K562 (cell line): ENCODE measurements around the gene TCF19. TPM values are rescaled to one million over a fixed set of nuclear protein-coding genes. Genes with fewer than 3 reads are reported as not detected.

Source experiments
- ATAC-seq: fragments of 200-7000 bp; cut with Tn5 transposase; 3 replicates; pipeline ENCODE4 v1.9.1; 2020; ENCODE audit warnings: moderate library complexity
- BruUV-seq: library from RNA; stranded (reverse); fragments of 400-500 nt; replicated peaks from 2 replicates; lab custom pipeline; 2021; lab: Mats Ljungman, UMichigan
- CTCF ChIA-PET: fragments of 300-600 bp; formaldehyde crosslinking; extraction: SDS; loops from one replicate; lab custom pipeline; 2021; ENCODE audit warnings: low intra/inter-chr PET ratio; lab: Yijun Ruan, JAX
- POLR2A ChIA-PET: fragments of 300-600, 350-650 bp; sonication (Branson Sonifier 250); formaldehyde crosslinking; extraction: SDS; loops from one replicate; lab custom pipeline; 2021; ENCODE audit warnings: antibody characterized with exemption, inconsistent platforms; lab: Yijun Ruan, JAX
- DNase-seq, 4 experiments: peaks; one replicate each; pipeline versions ENCODE4 v3.0.0 to v3.0.0-alpha.2; 2011 to 2018; ENCODE audit warnings: low spot score in 3 of 4, mixed read lengths in 3 of 4; ENCODE audit errors: extremely low read depth in 1 of 4
- FAIRE-seq: peaks from 2 replicates; lab custom pipeline; 2011; peaks lifted over from hg19 to GRCh38; lab: Jason Lieb, UNC
- H2AFZ ChIP-seq: 2 replicates; pipeline ENCODE4 v1.6.0; 2011; ENCODE audit warnings: low read depth, low read length, control low read depth, inconsistent platforms
- H3K27ac ChIP-seq: fragments of 200-600 bp; 3 replicates; pipeline ENCODE4 v1.8.0; 2011; ENCODE audit warnings: low read depth, mild to moderate bottlenecking, control low read depth, inconsistent platforms, low read length, moderate library complexity, mixed read lengths; ENCODE audit errors: extremely low read depth
- H3K27me3 ChIP-seq, 2 experiments: fragments of 300-600 bp in 1 of 2; 2 replicates in 1 of 2; 3 replicates in 1 of 2; pipeline versions ENCODE4 v1.6.0 to v1.8.0; 2011; ENCODE audit warnings: inconsistent platforms in 2 of 2, low read length in 2 of 2, mild to moderate bottlenecking in 1 of 2, mixed read lengths in 1 of 2, moderate library complexity in 1 of 2; ENCODE audit not compliant: control insufficient read depth in 2 of 2, insufficient read depth in 2 of 2
- H3K36me3 ChIP-seq: fragments of 300-600 bp; 3 replicates; pipeline ENCODE4 v1.8.0; 2011; ENCODE audit warnings: mild to moderate bottlenecking, low read length, inconsistent platforms; ENCODE audit not compliant: control insufficient read depth, insufficient read depth
- H3K4me1 ChIP-seq, 2 experiments: fragments of 200-600 bp in 1 of 2; replicated peaks in 1 of 2; 2 replicates in 1 of 2; 3 replicates in 1 of 2; pipeline versions ENCODE4 v1.5.1 to v1.8.0; 2011; ENCODE audit warnings: inconsistent platforms in 2 of 2, low read length in 2 of 2, mild to moderate bottlenecking in 1 of 2, mixed read lengths in 1 of 2, moderate library complexity in 1 of 2; ENCODE audit not compliant: control insufficient read depth in 2 of 2, insufficient read depth in 2 of 2
- H3K4me2 ChIP-seq: 2 replicates; pipeline ENCODE4 v1.6.1; 2011; ENCODE audit warnings: low read length, control low read depth, inconsistent platforms, mixed read lengths; ENCODE audit not compliant: insufficient read depth
- H3K4me3 ChIP-seq: fragments of 200-600 bp; sonication (generic), shearing (Covaris generic); 2 replicates; pipeline ENCODE4 v1.5.1; 2016; ENCODE audit warnings: control low read depth, inconsistent platforms
- H3K79me2 ChIP-seq: fragments of 200-600 bp; 3 replicates; pipeline ENCODE4 v1.8.0; 2011; ENCODE audit warnings: low read length, inconsistent platforms; ENCODE audit not compliant: control insufficient read depth, insufficient read depth
- H3K9ac ChIP-seq, 2 experiments: 2 replicates each; pipeline versions ENCODE4 v1.6.0 to v1.6.1; 2011; ENCODE audit warnings: low read depth in 2 of 2, low read length in 2 of 2, control low read depth in 1 of 2, inconsistent platforms in 1 of 2, mild to moderate bottlenecking in 1 of 2, mixed read lengths in 1 of 2; ENCODE audit not compliant: insufficient read depth in 1 of 2
- H3K9me1 ChIP-seq: one replicate; pipeline ENCODE4 v1.6.0; 2011; ENCODE audit warnings: inconsistent platforms, mild to moderate bottlenecking, low read length, moderate library complexity; ENCODE audit not compliant: control insufficient read depth, insufficient read depth
- H3K9me3 ChIP-seq: replicated peaks from 2 replicates; pipeline ENCODE4 v1.5.1; 2011; ENCODE audit warnings: low read depth, low read length, inconsistent platforms; ENCODE audit not compliant: control insufficient read depth, insufficient read depth
- H4K20me1 ChIP-seq: replicated peaks from 2 replicates; pipeline ENCODE4 v1.6.1; 2011; ENCODE audit warnings: low read length, inconsistent platforms, mixed read lengths; ENCODE audit not compliant: control insufficient read depth, insufficient read depth
- ARNT ChIP-seq, 2 experiments: fragments of 450-650 bp; IDR thresholded peaks; 2 replicates each; pipeline ENCODE4 v1.6.1; 2016; ENCODE audit warnings: mild to moderate bottlenecking in 1 of 2
- CCAR2 ChIP-seq: fragments of 200-400 bp; formaldehyde crosslinking; IDR thresholded peaks from 2 replicates; pipeline ENCODE4 v1.6.1; 2017; ENCODE audit warnings: mild to moderate bottlenecking, low read depth, low read length
- FOXP1 ChIP-seq: sonication (generic); formaldehyde crosslinking; IDR thresholded peaks from 2 replicates; pipeline ENCODE4 v1.8.0; 2022; ENCODE audit warnings: mild to moderate bottlenecking, missing genetic modification reagents
- KDM1A ChIP-seq, 2 experiments: fragments of 450-650 bp; IDR thresholded peaks; 2 replicates each; pipeline ENCODE4 v1.6.1; 2016; ENCODE audit warnings: mild to moderate bottlenecking in 2 of 2
- RAD21 ChIP-seq, 2 experiments: fragments of 250-450 bp in 1 of 2; fragments of 450-650 bp in 1 of 2; sonication (Bioruptor Pico) in 1 of 2; formaldehyde crosslinking in 1 of 2; IDR thresholded peaks in 1 of 2; conservative IDR thresholded peaks in 1 of 2; 2 replicates each; pipeline versions ENCODE4 v1.4.0 to v1.8.0; 2020 to 2022; ENCODE audit warnings: mild to moderate bottlenecking in 2 of 2, moderate library complexity in 1 of 2
- RFX5 ChIP-seq: IDR thresholded peaks from 2 replicates; pipeline ENCODE4 v1.6.1; 2011; ENCODE audit warnings: low read depth, mild to moderate bottlenecking, improper control_type of control experiment, low read length
- ZBTB17 ChIP-seq: fragments of 450-650 bp; formaldehyde crosslinking; IDR thresholded peaks from 2 replicates; pipeline ENCODE4 v1.4.0; 2020; ENCODE audit warnings: mild to moderate bottlenecking
- WGBS: fragments of 100-300 bp; shearing (Covaris generic); methylation state at CpG from one replicate; pipeline ENCODE4 v1.1.6; 2016; ENCODE audit warnings: low coverage, mixed read lengths; ENCODE audit not compliant: insufficient coverage; ENCODE audit errors: missing lambda C conversion rate; 5-methylcytosine and 5-hydroxymethylcytosine counted together
- in situ Hi-C: fragments of 300-500 bp; cut with MboI; formaldehyde crosslinking; loops from 4 replicates; pipeline ENCODE4 v1.15.0; 2018; ENCODE audit warnings: inconsistent platforms, mixed read lengths
- intact Hi-C: fragments of 100-400 bp; cut with micrococcal nuclease; formaldehyde crosslinking; loops from 2 replicates; pipeline ENCODE4 v1.14.2; 2022
- polyA plus RNA-seq, 8 experiments: library from polyadenylated mRNA; depleted of rRNA in 4 of 8; stranded (reverse) in 5 of 8; unstranded in 3 of 8; fragments of >200 nt; fragmentation: Nextera tagmentation in 2 of 8; fragmentation: Illumina TruSeq in 1 of 8; extraction: Ambion mirVana in 2 of 8; extraction: Trizol in 1 of 8; gene quantifications; 2 replicates each; pipeline versions ENCODE4 v1.2.1 to v1.2.3, GENCODE V29; 2011 to 2014; ENCODE audit warnings: inconsistent platforms in 1 of 8, missing spikeins in 1 of 8
- total RNA-seq, 7 experiments: library from RNA; depleted of rRNA in 6 of 7; stranded (reverse); fragments of >200 nt in 6 of 7; fragmentation: Illumina TruSeq in 2 of 7; extraction: Trizol in 2 of 7; gene quantifications; 2 replicates each; pipeline versions ENCODE4 v1.2.1 to v1.2.3, GENCODE V29; 2011 to 2021; ENCODE audit warnings: low replicate concordance in 1 of 7
- TF ChIP-seq, protein P1 (sequence below): fragments of 450-650 bp; conservative IDR thresholded peaks from 2 replicates; pipeline ENCODE4 v1.6.1; 2016; ENCODE audit warnings: missing genetic modification characterization, low read depth, mild to moderate bottlenecking, control low read depth, missing compliant biosample characterization
- TF ChIP-seq, protein P2 (sequence below): fragments of 450-650 bp; IDR thresholded peaks from 2 replicates; pipeline ENCODE4 v1.6.1; 2018; ENCODE audit not compliant: partially characterized antibody

TCF19 gene
- total and polyA plus RNA-seq, 9 of the 15 experiments (the other 6 are each of a cell fraction or from before 2014, with no cell fraction given) = 4.2 to 42.5 (median 25.7) TPM

DNA sequence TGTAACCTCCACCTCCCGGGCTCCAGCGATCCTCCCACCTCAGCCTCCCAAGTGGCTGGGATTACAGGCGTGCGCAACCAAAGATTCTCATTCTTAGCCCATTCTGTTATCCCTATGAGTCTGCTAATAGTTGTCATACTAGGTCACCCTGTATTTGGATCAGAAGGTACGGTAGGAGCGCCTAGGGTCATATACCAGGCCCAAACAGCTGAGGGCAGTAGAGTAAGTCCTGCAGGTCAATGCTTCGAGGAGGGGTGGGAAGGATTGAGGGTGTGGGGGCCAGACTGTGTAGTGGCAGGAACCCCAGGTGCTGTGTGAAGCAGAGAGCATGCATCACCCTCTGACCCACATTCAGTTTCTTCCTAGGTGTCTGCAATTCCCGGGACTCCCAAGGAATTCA lies 34.8 kb downstream of the TCF19 start (continued):
- no peak for TF ChIP-seq FOXP1 (CRISPR knock-in tag)
- TF ChIP-seq, protein P1, sequence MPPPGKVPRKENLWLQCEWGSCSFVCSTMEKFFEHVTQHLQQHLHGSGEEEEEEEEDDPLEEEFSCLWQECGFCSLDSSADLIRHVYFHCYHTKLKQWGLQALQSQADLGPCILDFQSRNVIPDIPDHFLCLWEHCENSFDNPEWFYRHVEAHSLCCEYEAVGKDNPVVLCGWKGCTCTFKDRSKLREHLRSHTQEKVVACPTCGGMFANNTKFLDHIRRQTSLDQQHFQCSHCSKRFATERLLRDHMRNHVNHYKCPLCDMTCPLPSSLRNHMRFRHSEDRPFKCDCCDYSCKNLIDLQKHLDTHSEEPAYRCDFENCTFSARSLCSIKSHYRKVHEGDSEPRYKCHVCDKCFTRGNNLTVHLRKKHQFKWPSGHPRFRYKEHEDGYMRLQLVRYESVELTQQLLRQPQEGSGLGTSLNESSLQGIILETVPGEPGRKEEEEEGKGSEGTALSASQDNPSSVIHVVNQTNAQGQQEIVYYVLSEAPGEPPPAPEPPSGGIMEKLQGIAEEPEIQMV (tag) = no peak
- TF ChIP-seq RAD21 (CRISPR knock-in tag; conservative IDR thresholded peaks at IDR 0.05 in 1 of 2, IDR thresholded peaks at IDR 0.05 in 1 of 2) = peak in 1 of 2 experiments; percentile 42; a peak in 2 of 4 replicates
- TF ChIP-seq ARNT (IDR thresholded peaks at IDR 0.05) = no peak

DNA sequence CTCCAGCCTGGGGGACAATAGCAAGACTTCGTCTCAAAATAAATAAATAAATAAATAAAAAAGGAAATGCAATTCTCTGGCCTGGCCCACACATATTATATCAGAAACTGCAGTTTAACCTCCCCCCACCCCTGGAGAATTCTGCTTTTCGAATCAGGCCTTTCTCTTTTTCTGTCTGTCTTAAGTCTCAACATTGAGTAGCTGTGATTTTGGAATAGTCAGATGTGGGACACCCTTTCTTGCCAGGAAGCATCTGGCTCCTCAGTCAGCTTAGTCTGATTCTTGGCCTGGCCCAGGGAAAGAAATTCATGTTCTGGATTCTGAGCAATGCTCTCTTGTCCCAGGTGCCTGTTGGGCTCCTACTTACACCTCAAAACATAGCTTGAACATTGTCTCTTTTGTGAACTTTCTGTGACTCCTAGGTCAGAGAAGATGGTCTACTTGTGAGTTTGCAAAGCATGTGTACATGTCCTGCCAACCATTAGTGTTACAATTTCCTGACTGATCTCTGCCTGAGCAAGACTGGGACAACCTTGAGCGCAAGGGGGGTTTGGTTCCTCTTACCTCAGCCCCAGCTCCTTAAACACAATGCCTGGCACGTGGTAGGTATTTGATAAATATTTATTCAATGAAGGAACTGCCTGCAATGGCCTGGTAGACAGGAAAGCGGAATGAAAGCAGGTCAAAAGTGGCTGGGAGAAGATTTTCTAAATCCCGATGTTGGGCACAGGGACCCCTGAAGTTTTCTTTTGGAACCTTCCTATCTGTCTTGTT lies 35.9 kb downstream of the TCF19 start:
- H3K4me1 ChIP-seq = peaks cover 5 to 10% of the 10 kb centered on the region in 2 experiments
- DNase-seq (no peak), FAIRE-seq (no peak), ATAC-seq (no peak)
- BruUV-seq = no TSS peak
- no peak overlapping the region for H3K9ac ChIP-seq
- no peak overlapping the region for H3K27ac ChIP-seq
- TF ChIP-seq KDM1A (IDR thresholded peaks at IDR 0.05) = 0 out of 4 replicates have a peak, but pooled peaks of 1 of the 2 experiments have one; percentile 16
- no peak for TF ChIP-seq RFX5
- TF ChIP-seq ZBTB17 = no peak
- TF ChIP-seq, protein P2, sequence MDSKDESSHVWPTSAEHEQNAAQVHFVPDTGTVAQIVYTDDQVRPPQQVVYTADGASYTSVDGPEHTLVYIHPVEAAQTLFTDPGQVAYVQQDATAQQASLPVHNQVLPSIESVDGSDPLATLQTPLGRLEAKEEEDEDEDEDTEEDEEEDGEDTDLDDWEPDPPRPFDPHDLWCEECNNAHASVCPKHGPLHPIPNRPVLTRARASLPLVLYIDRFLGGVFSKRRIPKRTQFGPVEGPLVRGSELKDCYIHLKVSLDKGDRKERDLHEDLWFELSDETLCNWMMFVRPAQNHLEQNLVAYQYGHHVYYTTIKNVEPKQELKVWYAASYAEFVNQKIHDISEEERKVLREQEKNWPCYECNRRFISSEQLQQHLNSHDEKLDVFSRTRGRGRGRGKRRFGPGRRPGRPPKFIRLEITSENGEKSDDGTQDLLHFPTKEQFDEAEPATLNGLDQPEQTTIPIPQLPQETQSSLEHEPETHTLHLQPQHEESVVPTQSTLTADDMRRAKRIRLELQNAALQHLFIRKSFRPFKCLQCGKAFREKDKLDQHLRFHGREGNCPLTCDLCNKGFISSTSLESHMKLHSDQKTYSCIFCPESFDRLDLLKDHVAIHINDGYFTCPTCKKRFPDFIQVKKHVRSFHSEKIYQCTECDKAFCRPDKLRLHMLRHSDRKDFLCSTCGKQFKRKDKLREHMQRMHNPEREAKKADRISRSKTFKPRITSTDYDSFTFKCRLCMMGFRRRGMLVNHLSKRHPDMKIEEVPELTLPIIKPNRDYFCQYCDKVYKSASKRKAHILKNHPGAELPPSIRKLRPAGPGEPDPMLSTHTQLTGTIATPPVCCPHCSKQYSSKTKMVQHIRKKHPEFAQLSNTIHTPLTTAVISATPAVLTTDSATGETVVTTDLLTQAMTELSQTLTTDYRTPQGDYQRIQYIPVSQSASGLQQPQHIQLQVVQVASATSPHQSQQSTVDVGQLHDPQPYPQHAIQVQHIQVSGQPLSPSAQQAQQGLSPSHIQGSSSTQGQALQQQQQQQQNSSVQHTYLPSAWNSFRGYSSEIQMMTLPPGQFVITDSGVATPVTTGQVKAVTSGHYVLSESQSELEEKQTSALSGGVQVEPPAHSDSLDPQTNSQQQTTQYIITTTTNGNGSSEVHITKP = peak; percentile 68
- no peak for TF ChIP-seq CCAR2
- intact Hi-C loops (loop anchor here (10.0 kb wide), 1 partner anchor 391 kb away; the partner anchor contains the start of genes LST1 and LTB), in situ Hi-C loops (loop anchor here (5.0 kb wide), 1 partner anchor 57 kb away; the partner anchor contains the start of gene PSORS1C2)
- H3K9me3 ChIP-seq = no peaks in the 10 kb centered on the region; the same call in 1 of the 2 replicates
- WGBS = 74% methylated on average over 6 of the region's 6 CpGs
- CTCF ChIA-PET = interaction anchor here (0.7 to 3.9 kb wide), 4 partner anchors 56 to 171 kb away, joined by 3 to 77 read pairs (median 6); partner anchors contain the start of gene PSORS1C2
- no peak overlapping the region for H2AFZ ChIP-seq
- H4K20me1 ChIP-seq = no peaks in the 10 kb centered on the region
- peaks cover 19% of the 10 kb centered on the region; the same call in 2 of the 3 replicates for H3K79me2 ChIP-seq
- H3K36me3 ChIP-seq = no peaks in the 10 kb centered on the region
- POLR2A ChIA-PET = interaction anchor here (0.6 to 1.4 kb wide), 2 partner anchors 24 to 335 kb away, joined by 4 read pairs; partner anchors contain the start of gene POU5F1
- H3K4me2 ChIP-seq = no peak overlapping the region
- H3K4me3 ChIP-seq = no peak overlapping the region
- no peaks in the 10 kb centered on the region for H3K27me3 ChIP-seq
- H3K9me1 ChIP-seq = no peaks in the 10 kb centered on the region
